CD4-positive, alpha-beta memory T cell (primary cell): Measurements from ENCODE around the gene CLEC17A. TPM values are rescaled to one million over a fixed set of nuclear protein-coding genes. Genes with fewer than 3 reads are reported as not detected.
"Not testable (repeated sequence)": the region's sequence is repeated elsewhere in the genome, so short reads cannot be mapped to it uniquely, and the experiment has no call there.

Experiments
- CTCF ChIA-PET: fragments of 350-600 bp; sonication (Branson Sonifier 250); formaldehyde crosslinking; loops from one replicate; lab custom pipeline; 2021; ENCODE audit warnings: inconsistent platforms; ENCODE audit not compliant: partially characterized antibody; lab: Charles Lee
- POLR2A ChIA-PET: fragments of 350-600 bp; sonication (Branson Sonifier 250); formaldehyde crosslinking; loops from one replicate; lab custom pipeline; 2021; ENCODE audit not compliant: partially characterized antibody; lab: Charles Lee
- DNase-seq, 5 donors: peaks; one replicate each; pipeline versions ENCODE4 v3.0.0 to v3.0.0-alpha.2; 2020 to 2022; ENCODE audit warnings: mixed read lengths in 1 of 5
- H3K27ac ChIP-seq: one replicate; pipeline ENCODE4 v1.7.0; 2013; ENCODE audit warnings: low read depth, low read length
- H3K27me3 ChIP-seq: 2 replicates; pipeline ENCODE4 v1.7.0; 2013; ENCODE audit warnings: mild to moderate bottlenecking, low read length, moderate library complexity; ENCODE audit not compliant: insufficient read depth
- H3K36me3 ChIP-seq: 2 replicates; pipeline ENCODE4 v1.7.0; 2013; ENCODE audit warnings: mild to moderate bottlenecking, low read length, moderate library complexity; ENCODE audit not compliant: insufficient read depth
- H3K4me1 ChIP-seq: 2 replicates; pipeline ENCODE4 v1.7.0; 2013; ENCODE audit warnings: mild to moderate bottlenecking, low read length, moderate library complexity; ENCODE audit not compliant: insufficient read depth
- H3K4me3 ChIP-seq, 2 donors: one replicate each; pipeline ENCODE4 v1.7.0; 2013; ENCODE audit warnings: low read length in 2 of 2, mild to moderate bottlenecking in 1 of 2
- H3K9me3 ChIP-seq, 2 donors: one replicate each; pipeline ENCODE4 v1.7.0; 2013; ENCODE audit warnings: low read length in 2 of 2, control low read depth in 1 of 2; ENCODE audit not compliant: control insufficient read depth in 1 of 2
- H3K27ac Mint-ChIP-seq, 7 donors: one replicate each; pipeline ENCODE4 v1.8.0; 2020 to 2021; ENCODE audit warnings: mixed read lengths in 7 of 7, mild to moderate bottlenecking in 6 of 7, inconsistent platforms in 3 of 7, moderate library complexity in 3 of 7
- H3K27me3 Mint-ChIP-seq, 2 donors: one replicate each; pipeline ENCODE4 v1.8.0; 2020 to 2021; ENCODE audit warnings: mixed read lengths in 2 of 2
- H3K36me3 Mint-ChIP-seq, 2 donors: one replicate each; pipeline ENCODE4 v1.8.0; 2020 to 2021; ENCODE audit warnings: mixed read lengths in 2 of 2, inconsistent platforms in 1 of 2, mild to moderate bottlenecking in 1 of 2
- H3K4me1 Mint-ChIP-seq, 4 donors: one replicate each; pipeline ENCODE4 v1.8.0; 2020 to 2021; ENCODE audit warnings: mixed read lengths in 4 of 4, mild to moderate bottlenecking in 1 of 4
- H3K4me3 Mint-ChIP-seq, 8 donors: one replicate each; pipeline ENCODE4 v1.8.0; 2020 to 2021; ENCODE audit warnings: mixed read lengths in 8 of 8, mild to moderate bottlenecking in 7 of 8, moderate library complexity in 6 of 8, inconsistent platforms in 3 of 8
- H3K9me3 Mint-ChIP-seq, 8 donors: one replicate each; pipeline ENCODE4 v1.8.0; 2020 to 2021; ENCODE audit warnings: mixed read lengths in 8 of 8, mild to moderate bottlenecking in 5 of 8, inconsistent platforms in 3 of 8, moderate library complexity in 1 of 8
- intact Hi-C: fragments of 100-400 bp; cut with micrococcal nuclease; formaldehyde crosslinking; loops from one replicate; pipeline ENCODE4 v1.15.1; 2023
- polyA plus RNA-seq, 2 donors: library from polyadenylated mRNA; unstranded; fragments of 300-500 nt; fragmentation: Illumina TruSeq; gene quantifications; one replicate each; pipeline ENCODE4 v1.2.3, GENCODE V29; 2021
- total RNA-seq, 2 experiments: library from RNA; stranded (reverse); gene quantifications; one replicate each; pipeline ENCODE4 v1.2.3, GENCODE V29; 2021

CLEC17A gene
- total and polyA plus RNA-seq, 4 experiments from 2014 or later, result 0.20 TPM; not detected in 3

GRCh38 chr19:14615623-14616022 lies 32.7 kb downstream of the CLEC17A start:
- H3K27ac ChIP-seq, result no peak overlapping the region

GRCh38 chr19:14616407-14616806 lies 33.5 kb downstream of the CLEC17A start:
- H3K4me3 Mint-ChIP-seq, result no peak overlapping the region
- H3K9me3 Mint-ChIP-seq, result peaks cover 3 to 23% (median 16%) of the 10 kb centered on the region in 8 donors
- ChIA-PET POLR2A (interaction anchor here (0.6 kb wide), 1 partner anchor 109 kb away, joined by 3 read pairs; no protein-coding TSS in a partner anchor), CTCF (no interaction called here)
- Histone ChIP-seq H3K9me3 (peaks cover 0 to 11% of the 10 kb centered on the region in 2 donors), H3K27ac (no peak overlapping the region), H3K4me1 (no peaks in the 10 kb centered on the region), H3K27me3 (no peaks in the 10 kb centered on the region), H3K36me3 (no peaks in the 10 kb centered on the region), H3K4me3 (no peak overlapping the region)
- intact Hi-C loops, result no loop called here
- peaks cover 0 to 5% of the 10 kb centered on the region in 2 donors for H3K36me3 Mint-ChIP-seq
- no peak for DNase-seq
- peaks cover 2 to 3% of the 10 kb centered on the region in 2 donors for H3K27me3 Mint-ChIP-seq
- no peaks in the 10 kb centered on the region for H3K4me1 Mint-ChIP-seq
- H3K27ac Mint-ChIP-seq, result no peak overlapping the region

More at GRCh38 chr19:14615623-14616022, 32.7 kb downstream of the CLEC17A start:
- no peak overlapping the region for H3K27ac Mint-ChIP-seq
- H3K4me3 Mint-ChIP-seq, result no peak overlapping the region
- peaks cover 0 to 11% of the 10 kb centered on the region in 2 donors for H3K9me3 ChIP-seq
- DNase-seq, result no peak
- intact Hi-C loops, result no loop called here
- no peaks in the 10 kb centered on the region for H3K27me3 ChIP-seq
- peaks cover 3 to 22% (median 16%) of the 10 kb centered on the region in 8 donors for H3K9me3 Mint-ChIP-seq
- POLR2A ChIA-PET, result no interaction called here
- peaks cover 0 to 5% of the 10 kb centered on the region in 2 donors for H3K36me3 Mint-ChIP-seq
- peaks cover 2 to 3% of the 10 kb centered on the region in 2 donors for H3K27me3 Mint-ChIP-seq
- CTCF ChIA-PET, result interaction anchor here (0.7 kb wide), 1 partner anchor 43 kb away, joined by 3 read pairs; no protein-coding TSS in a partner anchor
- H3K4me1 ChIP-seq, result no peaks in the 10 kb centered on the region
- no peaks in the 10 kb centered on the region for H3K36me3 ChIP-seq
- no peaks in the 10 kb centered on the region for H3K4me1 Mint-ChIP-seq
- no peak overlapping the region for H3K4me3 ChIP-seq

GRCh38 chr19:14619404-14619803 lies 36.5 kb downstream of the CLEC17A start:
- peaks cover 0 to 8% of the 10 kb centered on the region in 2 donors for H3K36me3 Mint-ChIP-seq

GRCh38 chr19:14624491-14624890 lies 41.6 kb downstream of the CLEC17A start:
- POLR2A ChIA-PET, result interaction anchor here (0.6 kb wide), 1 partner anchor 138 kb away, joined by 3 read pairs; no protein-coding TSS in a partner anchor
- H3K27me3 ChIP-seq, DNase-seq, H3K4me1 Mint-ChIP-seq, CTCF ChIA-PET, intact Hi-C loops, H3K4me3 ChIP-seq, H3K4me1 ChIP-seq, H3K36me3 ChIP-seq, H3K27me3 Mint-ChIP-seq, H3K4me3 Mint-ChIP-seq, H3K9me3 ChIP-seq, H3K36me3 Mint-ChIP-seq, H3K27ac ChIP-seq: not testable (repeated sequence)
- H3K9me3 Mint-ChIP-seq, result peaks cover 2 to 18% (median 9%) of the 10 kb centered on the region in 8 donors
- peak overlapping the region in 2 of 7 donors; percentile 36 to 73 for H3K27ac Mint-ChIP-seq

More at GRCh38 chr19:14619404-14619803, 36.5 kb downstream of the CLEC17A start:
- H3K4me1 ChIP-seq, result no peaks in the 10 kb centered on the region
- Mint-ChIP-seq H3K9me3 (peaks cover 3 to 23% (median 16%) of the 10 kb centered on the region in 8 donors), H3K4me1 (no peaks in the 10 kb centered on the region), H3K4me3 (no peak overlapping the region), H3K27me3 (peaks cover 3 to 4% of the 10 kb centered on the region in 2 donors), H3K27ac (no peak overlapping the region)
- no peak overlapping the region for H3K4me3 ChIP-seq
- POLR2A ChIA-PET, result no interaction called here
- intact Hi-C loops, result no loop called here
- no peaks in the 10 kb centered on the region for H3K27me3 ChIP-seq
- CTCF ChIA-PET, result no interaction called here
- H3K27ac ChIP-seq, result no peak overlapping the region
- no peaks in the 10 kb centered on the region for H3K36me3 ChIP-seq
- DNase-seq, result no peak
- peaks cover 0 to 11% of the 10 kb centered on the region in 2 donors for H3K9me3 ChIP-seq

- Mint-ChIP-seq H3K4me3 (no peak overlapping the region), H3K27me3 (peaks cover 2% of the 10 kb centered on the region in 2 donors), H3K4me1 (peaks cover 0 to 2% (median 0%) of the 10 kb centered on the region in 4 donors), H3K9me3 (peaks cover 0 to 12% (median 4%) of the 10 kb centered on the region in 8 donors), H3K36me3 (no peaks in the 10 kb centered on the region), H3K27ac (no peak overlapping the region)
- POLR2A ChIA-PET, result no interaction called here
- intact Hi-C loops, result no loop called here
- Histone ChIP-seq H3K27me3 (no peaks in the 10 kb centered on the region), H3K27ac (no peak overlapping the region), H3K4me1 (no peaks in the 10 kb centered on the region), H3K9me3 (no peaks in the 10 kb centered on the region), H3K36me3 (no peaks in the 10 kb centered on the region), H3K4me3 (no peak overlapping the region)
- no peak for DNase-seq
- CTCF ChIA-PET, result no interaction called here
Measured at GRCh38 chr19:14629557-14629956, 46.7 kb downstream of the CLEC17A start.

GRCh38 chr19:14632286-14632685 lies 49.4 kb downstream of the CLEC17A start:
- H3K36me3 Mint-ChIP-seq, result no peaks in the 10 kb centered on the region
- Histone ChIP-seq H3K27me3 (no peaks in the 10 kb centered on the region), H3K9me3 (no peaks in the 10 kb centered on the region), H3K36me3 (no peaks in the 10 kb centered on the region), H3K4me3 (no peak overlapping the region), H3K27ac (no peak overlapping the region), H3K4me1 (no peaks in the 10 kb centered on the region)
- DNase-seq, result peak in 4 of 5 donors; percentile 1 to 26 (median 14)
- POLR2A ChIA-PET, result no interaction called here
- H3K27ac Mint-ChIP-seq, result peak overlapping the region in 1 of 7 donors; percentile 38
- H3K9me3 Mint-ChIP-seq, result peaks cover 0 to 16% (median 5%) of the 10 kb centered on the region in 8 donors
- no peak overlapping the region for H3K4me3 Mint-ChIP-seq
- CTCF ChIA-PET, result no interaction called here
- H3K27me3 Mint-ChIP-seq, result peaks cover 0 to 2% of the 10 kb centered on the region in 2 donors
- peaks cover 0 to 2% (median 0%) of the 10 kb centered on the region in 4 donors for H3K4me1 Mint-ChIP-seq
- intact Hi-C loops, result no loop called here

GRCh38 chr19:14639536-14640277 lies 56.8 kb downstream of the CLEC17A start:
- H3K27me3 ChIP-seq, result no peaks in the 10 kb centered on the region
- peaks cover 9 to 24% of the 10 kb centered on the region in 2 donors for H3K27me3 Mint-ChIP-seq
- no peak overlapping the region for H3K4me3 Mint-ChIP-seq
- H3K4me1 ChIP-seq, result no peaks in the 10 kb centered on the region
- no peaks in the 10 kb centered on the region for H3K36me3 ChIP-seq
- peaks cover 0 to 43% (median 26%) of the 10 kb centered on the region in 8 donors for H3K9me3 Mint-ChIP-seq
- no peaks in the 10 kb centered on the region for H3K36me3 Mint-ChIP-seq
- peaks cover 0 to 6% of the 10 kb centered on the region in 2 donors for H3K9me3 ChIP-seq
- no peak overlapping the region for H3K27ac ChIP-seq
- CTCF ChIA-PET, result no interaction called here
- H3K27ac Mint-ChIP-seq, result no peak overlapping the region
- no peak overlapping the region for H3K4me3 ChIP-seq
- no peak for DNase-seq
- intact Hi-C loops, result no loop called here
- POLR2A ChIA-PET, result no interaction called here
- no peaks in the 10 kb centered on the region for H3K4me1 Mint-ChIP-seq
